Measurements from ENCODE around the gene KCNJ3. TPM values are rescaled to one million over a fixed set of nuclear protein-coding genes. Genes with fewer than 3 reads are reported as not detected.

Gene KCNJ3
- polyA plus RNA-seq (2012; ENCODE audit: insufficient read length, low read depth): not detected

- TF ChIP-seq SIN3A (IDR thresholded peaks at IDR 0.05; ENCODE audit: borderline replicate concordance, insufficient read depth, low read length): no peak
- no peak for TF ChIP-seq POLR2AphosphoS5 (IDR thresholded peaks at IDR 0.05; ENCODE audit: low read depth, low read length)
- TF ChIP-seq, protein P1, sequence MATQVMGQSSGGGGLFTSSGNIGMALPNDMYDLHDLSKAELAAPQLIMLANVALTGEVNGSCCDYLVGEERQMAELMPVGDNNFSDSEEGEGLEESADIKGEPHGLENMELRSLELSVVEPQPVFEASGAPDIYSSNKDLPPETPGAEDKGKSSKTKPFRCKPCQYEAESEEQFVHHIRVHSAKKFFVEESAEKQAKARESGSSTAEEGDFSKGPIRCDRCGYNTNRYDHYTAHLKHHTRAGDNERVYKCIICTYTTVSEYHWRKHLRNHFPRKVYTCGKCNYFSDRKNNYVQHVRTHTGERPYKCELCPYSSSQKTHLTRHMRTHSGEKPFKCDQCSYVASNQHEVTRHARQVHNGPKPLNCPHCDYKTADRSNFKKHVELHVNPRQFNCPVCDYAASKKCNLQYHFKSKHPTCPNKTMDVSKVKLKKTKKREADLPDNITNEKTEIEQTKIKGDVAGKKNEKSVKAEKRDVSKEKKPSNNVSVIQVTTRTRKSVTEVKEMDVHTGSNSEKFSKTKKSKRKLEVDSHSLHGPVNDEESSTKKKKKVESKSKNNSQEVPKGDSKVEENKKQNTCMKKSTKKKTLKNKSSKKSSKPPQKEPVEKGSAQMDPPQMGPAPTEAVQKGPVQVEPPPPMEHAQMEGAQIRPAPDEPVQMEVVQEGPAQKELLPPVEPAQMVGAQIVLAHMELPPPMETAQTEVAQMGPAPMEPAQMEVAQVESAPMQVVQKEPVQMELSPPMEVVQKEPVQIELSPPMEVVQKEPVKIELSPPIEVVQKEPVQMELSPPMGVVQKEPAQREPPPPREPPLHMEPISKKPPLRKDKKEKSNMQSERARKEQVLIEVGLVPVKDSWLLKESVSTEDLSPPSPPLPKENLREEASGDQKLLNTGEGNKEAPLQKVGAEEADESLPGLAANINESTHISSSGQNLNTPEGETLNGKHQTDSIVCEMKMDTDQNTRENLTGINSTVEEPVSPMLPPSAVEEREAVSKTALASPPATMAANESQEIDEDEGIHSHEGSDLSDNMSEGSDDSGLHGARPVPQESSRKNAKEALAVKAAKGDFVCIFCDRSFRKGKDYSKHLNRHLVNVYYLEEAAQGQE (IDR thresholded peaks at IDR 0.05; ENCODE audit: insufficient read depth in 1 of 2, low read depth in 2 of 2, low read length in 2 of 2): no peak
- no peak for TF ChIP-seq TAF1 (IDR thresholded peaks at IDR 0.05; ENCODE audit: borderline replicate concordance, insufficient read depth, low read length)
- no peak for TF ChIP-seq FOXP2 (optimal IDR thresholded peaks at IDR 0.05; ENCODE audit: borderline replicate concordance, extremely low read depth, extremely low read length, insufficient read depth)
Observed at GRCh38 chr2:154698296-154698720, at the start of gene KCNJ3. KCNJ3 (plus strand) TSS chr2:154698695; CDS start chr2:154698776, 81 bp downstream.

DNA sequence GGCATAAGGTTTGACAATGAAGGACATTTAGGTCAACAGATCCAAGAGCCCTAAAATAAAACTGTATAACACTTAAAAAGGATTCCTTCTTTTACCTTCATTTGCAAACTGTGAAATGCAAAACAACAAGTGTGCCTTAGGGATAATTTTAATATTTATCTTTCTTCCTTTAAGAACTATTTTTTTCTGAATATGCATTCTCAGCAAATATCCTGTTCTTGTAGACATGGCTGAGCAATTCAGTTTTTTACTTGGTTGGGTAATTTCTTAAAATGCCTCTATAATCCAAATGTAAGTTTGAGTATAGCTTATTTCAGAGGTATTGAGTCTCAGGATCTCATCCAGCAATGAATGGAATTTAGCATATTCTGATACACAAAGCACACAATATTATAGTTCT lies 43.0 kb upstream of the KCNJ3 start:
- TF ChIP-seq, protein P1 (IDR thresholded peaks at IDR 0.05; ENCODE audit: insufficient read depth in 1 of 2, low read depth in 2 of 2, low read length in 2 of 2): no peak
- no peak for TF ChIP-seq TAF1 (IDR thresholded peaks at IDR 0.05; ENCODE audit: borderline replicate concordance, insufficient read depth, low read length)
- no peak for TF ChIP-seq FOXP2 (optimal IDR thresholded peaks at IDR 0.05; ENCODE audit: borderline replicate concordance, extremely low read depth, extremely low read length, insufficient read depth)
- no peak for TF ChIP-seq POLR2AphosphoS5 (IDR thresholded peaks at IDR 0.05; ENCODE audit: low read depth, low read length)
- TF ChIP-seq SIN3A (IDR thresholded peaks at IDR 0.05; ENCODE audit: borderline replicate concordance, insufficient read depth, low read length): no peak

DNA sequence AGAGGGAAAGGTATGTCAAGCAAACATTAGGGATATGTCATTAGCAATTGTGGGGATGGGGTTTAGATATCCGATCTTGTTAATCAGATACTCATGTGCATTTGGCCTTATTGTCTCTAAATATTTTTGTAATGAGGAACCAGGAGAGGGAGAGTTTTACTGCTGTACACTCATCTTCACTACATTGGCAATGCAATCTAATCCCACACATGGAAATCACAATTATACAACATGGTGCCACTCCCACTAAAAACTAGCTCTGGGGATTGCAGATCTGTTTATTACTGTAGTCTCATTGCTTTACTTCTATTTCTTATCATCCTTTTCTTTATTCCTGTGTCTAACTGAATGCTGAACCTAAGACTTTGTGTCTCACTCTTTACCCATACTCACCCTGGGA lies 39.6 kb upstream of the KCNJ3 start:
- TF ChIP-seq TAF1 (IDR thresholded peaks at IDR 0.05; ENCODE audit: borderline replicate concordance, insufficient read depth, low read length): no peak

GRCh38 chr2:154664248-154664647 lies 34.2 kb upstream of the KCNJ3 start:
- TF ChIP-seq POLR2AphosphoS5 (IDR thresholded peaks at IDR 0.05; ENCODE audit: low read depth, low read length): no peak
- TF ChIP-seq FOXP2 (optimal IDR thresholded peaks at IDR 0.05; ENCODE audit: borderline replicate concordance, extremely low read depth, extremely low read length, insufficient read depth): no peak
- TF ChIP-seq SIN3A (IDR thresholded peaks at IDR 0.05; ENCODE audit: borderline replicate concordance, insufficient read depth, low read length): no peak
- TF ChIP-seq, protein P1 (IDR thresholded peaks at IDR 0.05; ENCODE audit: insufficient read depth in 1 of 2, low read depth in 2 of 2, low read length in 2 of 2): no peak
- no peak for TF ChIP-seq TAF1 (IDR thresholded peaks at IDR 0.05; ENCODE audit: borderline replicate concordance, insufficient read depth, low read length)

- TF ChIP-seq POLR2AphosphoS5 (IDR thresholded peaks at IDR 0.05; ENCODE audit: low read depth, low read length) (no peak), FOXP2 (optimal IDR thresholded peaks at IDR 0.05; ENCODE audit: borderline replicate concordance, extremely low read depth, extremely low read length, insufficient read depth) (no peak), SIN3A (IDR thresholded peaks at IDR 0.05; ENCODE audit: borderline replicate concordance, insufficient read depth, low read length) (no peak), TAF1 (IDR thresholded peaks at IDR 0.05; ENCODE audit: borderline replicate concordance, insufficient read depth, low read length) (no peak)
- TF ChIP-seq, protein P1 (IDR thresholded peaks at IDR 0.05; ENCODE audit: insufficient read depth in 1 of 2, low read depth in 2 of 2, low read length in 2 of 2): no peak
Observed at GRCh38 chr2:154670083-154670482, 28.4 kb upstream of the KCNJ3 start.
